ENCODE data around the gene UNC5C.
A peak's percentile ranks its signal among the peaks of the same experiment; 100 is the strongest.

Gene UNC5C

GRCh38 chr4:95548738-95549245 lies at the start of gene UNC5C:
UNC5C (minus strand) TSS chr4:95548973.
- peak; percentile 37 for DNase-seq (ENCODE audit: low spot score)

GRCh38 chr4:95596676-95597075 lies 47.9 kb upstream of the UNC5C start:
- no peak for DNase-seq (ENCODE audit: low spot score)

GRCh38 chr4:95594629-95595028 lies 45.9 kb upstream of the UNC5C start:
- DNase-seq (ENCODE audit: low spot score) = no peak

- DNase-seq (ENCODE audit: low spot score) = no peak
These were observed 45.2 kb upstream of the UNC5C start for GRCh38 chr4:95594013-95594412.

GRCh38 chr4:95591278-95591677 lies 42.5 kb upstream of the UNC5C start:
- no peak for DNase-seq (ENCODE audit: low spot score)

GRCh38 chr4:95590615-95591014 lies 41.8 kb upstream of the UNC5C start:
- no peak for DNase-seq (ENCODE audit: low spot score)

GRCh38 chr4:95585016-95585695 lies 36.4 kb upstream of the UNC5C start:
- no peak for DNase-seq (ENCODE audit: low spot score)

- no peak for DNase-seq (ENCODE audit: low spot score)
These were observed 31.5 kb upstream of the UNC5C start for GRCh38 chr4:95580226-95580625.

GRCh38 chr4:95572304-95572991 lies 23.7 kb upstream of the UNC5C start:
- no peak for DNase-seq (ENCODE audit: low spot score)

GRCh38 chr4:95571577-95571976 lies 22.8 kb upstream of the UNC5C start:
- DNase-seq (ENCODE audit: low spot score) = no peak

GRCh38 chr4:95563638-95564337 lies 15.0 kb upstream of the UNC5C start:
- DNase-seq (ENCODE audit: low spot score) = no peak

GRCh38 chr4:95560774-95561173 lies 12.0 kb upstream of the UNC5C start:
- no peak for DNase-seq (ENCODE audit: low spot score)

- DNase-seq (ENCODE audit: low spot score) = no peak
These were observed 7.6 kb upstream of the UNC5C start for GRCh38 chr4:95556207-95556859.

- DNase-seq (ENCODE audit: low spot score) = no peak
These were observed 4.3 kb upstream of the UNC5C start for GRCh38 chr4:95552942-95553550.

GRCh38 chr4:95551653-95552052 lies 2.9 kb upstream of the UNC5C start:
- DNase-seq (ENCODE audit: low spot score) = no peak

GRCh38 chr4:95550115-95550987 lies 1.6 kb upstream of the UNC5C start:
- no peak for DNase-seq (ENCODE audit: low spot score)

- DNase-seq (ENCODE audit: low spot score) = peak; percentile 33
These were observed 707 bp upstream of the UNC5C start for GRCh38 chr4:95549246-95550114.

GRCh38 chr4:95547715-95548471 lies 880 bp downstream of the UNC5C start:
- peak; percentile 16 for DNase-seq (ENCODE audit: low spot score)
